ENCODE measurements around the gene UFD1. TPM values are rescaled to one million over a fixed set of nuclear protein-coding genes. Genes with fewer than 3 reads are reported as not detected.

Gene UFD1
- total and polyA plus RNA-seq, 9 of the 15 experiments (the other 6 are each of a cell fraction or from before 2014, with no cell fraction given), result 238 to 645 (median 363) TPM

GRCh38 chr22:19464975-19465374 is 14.0 kb downstream of the UFD1 start (continued):
- TF ChIP-seq CREB5 (CRISPR knock-in tag; IDR thresholded peaks at IDR 0.05) (no peak), TSC22D4 (tag; IDR thresholded peaks at IDR 0.05) (no peak), CHAMP1 (IDR thresholded peaks at IDR 0.05) (no peak), MITF (IDR thresholded peaks at IDR 0.05) (no peak), ZNF696 (CRISPR knock-in tag; conservative IDR thresholded peaks at IDR 0.05) (no peak), LEF1 (IDR thresholded peaks at IDR 0.05) (no peak), BMI1 (IDR thresholded peaks at IDR 0.05; ENCODE audit: low read length) (no peak)
